Urothelium cell line (cell line): ENCODE results near the gene ARHGEF7.

ENCODE experiments used
- DNase-seq: peaks from one replicate; pipeline ENCODE4 v3.0.0; 2011; ENCODE audit warnings: low spot score, mixed read lengths
- FAIRE-seq: peaks from 2 replicates; lab custom pipeline; 2011; peaks lifted over from hg19 to GRCh38; lab: Jason Lieb, UNC

Gene ARHGEF7

DNA sequence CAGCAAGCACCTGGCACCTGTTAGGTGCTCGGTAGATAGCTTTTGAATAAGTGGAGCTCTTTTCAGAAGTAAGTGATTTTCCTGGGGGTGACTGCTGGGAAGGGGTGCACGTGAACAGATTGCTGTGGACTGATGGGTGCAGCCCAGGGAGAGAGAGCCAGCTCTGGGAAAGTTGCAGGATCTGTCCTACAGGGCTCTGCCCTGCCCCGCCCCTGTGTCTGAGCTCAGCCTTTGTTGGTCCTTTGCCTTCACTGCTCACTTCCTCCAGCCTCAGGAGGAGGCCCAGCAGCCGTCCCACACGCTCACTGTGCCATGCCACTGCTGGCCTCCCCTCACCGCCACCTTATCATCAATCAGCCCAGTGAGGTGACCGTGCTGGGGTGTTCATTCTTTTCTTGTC is 171.6 kb downstream of the ARHGEF7 start:
- DNase-seq (no peak), FAIRE-seq (no peak)

DNA sequence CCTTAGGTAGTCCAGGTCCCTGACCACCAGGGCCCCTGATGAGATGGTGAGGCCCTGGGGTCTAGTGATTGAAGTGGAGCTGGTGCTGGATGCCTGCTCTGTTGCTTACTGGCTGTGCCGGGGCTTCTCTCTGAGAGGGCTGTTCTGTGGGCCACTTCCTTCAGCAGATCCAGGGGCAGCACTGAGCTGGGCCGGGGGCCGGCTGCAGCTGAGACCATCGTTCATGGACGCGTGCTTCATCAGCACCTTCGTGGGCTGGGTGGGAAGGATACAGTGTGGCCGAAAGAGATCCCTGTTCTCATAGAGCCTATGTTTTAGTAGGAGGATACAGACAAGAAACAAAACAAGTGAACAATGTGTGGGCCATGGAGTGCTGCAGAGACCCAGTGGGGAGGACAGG is 172.1 kb downstream of the ARHGEF7 start:
- DNase-seq: no peak
- no peak for FAIRE-seq

DNA sequence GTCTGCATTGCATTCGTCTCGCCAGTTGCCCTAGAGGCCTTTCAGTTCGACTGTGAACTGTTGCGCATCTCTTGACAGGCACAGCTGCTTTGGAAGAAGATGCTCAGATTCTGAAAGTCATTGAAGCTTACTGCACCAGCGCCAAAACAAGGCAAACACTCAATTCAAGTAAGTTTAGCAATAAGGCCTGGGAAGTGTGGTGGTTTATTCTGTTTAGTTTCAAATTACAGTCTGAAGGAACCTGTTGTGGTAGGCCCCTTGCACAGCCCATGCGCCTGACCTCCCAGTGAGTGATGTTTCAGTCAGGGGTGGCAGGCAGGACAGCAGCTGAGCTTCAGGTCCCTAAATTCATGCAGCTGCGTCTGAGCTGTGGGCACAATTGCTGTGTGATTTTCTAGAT is 173.2 kb downstream of the ARHGEF7 start:
- FAIRE-seq: no peak
- DNase-seq: no peak

DNA sequence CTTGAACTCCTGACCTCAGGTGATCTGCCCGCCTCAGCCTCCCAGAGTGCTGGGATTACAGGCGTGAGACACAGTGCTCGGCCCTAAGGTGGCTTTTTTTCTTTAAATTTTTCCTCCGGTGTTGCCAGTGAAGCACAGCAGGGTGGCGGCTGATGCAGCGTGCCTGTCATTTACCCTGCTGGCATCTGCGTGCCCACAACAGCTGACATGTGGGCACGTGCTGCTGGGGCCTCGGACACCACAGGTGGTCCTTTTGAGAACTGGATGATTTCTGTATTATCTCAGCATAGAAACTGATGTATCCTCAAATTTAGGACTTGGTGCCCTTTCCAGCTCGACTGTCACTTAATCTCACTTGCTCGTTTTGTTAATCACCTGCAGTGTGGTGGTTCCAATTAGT is 174.1 kb downstream of the ARHGEF7 start:
- DNase-seq (no peak), FAIRE-seq (no peak)

DNA sequence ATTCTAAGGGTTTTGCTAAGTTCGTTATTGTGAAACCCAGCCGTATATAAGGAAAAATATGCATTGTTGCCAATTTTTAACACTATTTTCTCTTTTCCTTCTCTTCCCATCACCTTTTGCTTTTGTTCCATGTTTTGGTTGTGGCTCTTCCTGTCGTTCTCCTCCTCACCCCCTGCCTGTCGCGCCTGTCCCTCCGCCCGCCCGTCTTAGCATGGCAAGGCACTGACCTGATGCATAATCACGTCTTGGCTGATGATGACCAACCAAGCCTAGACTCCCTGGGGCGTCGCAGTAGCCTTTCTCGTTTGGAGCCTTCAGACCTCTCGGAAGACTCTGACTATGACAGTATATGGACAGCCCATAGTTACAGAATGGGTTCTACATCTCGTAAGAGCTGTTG is 176.8 kb downstream of the ARHGEF7 start:
- no peak for FAIRE-seq
- no peak for DNase-seq

DNA sequence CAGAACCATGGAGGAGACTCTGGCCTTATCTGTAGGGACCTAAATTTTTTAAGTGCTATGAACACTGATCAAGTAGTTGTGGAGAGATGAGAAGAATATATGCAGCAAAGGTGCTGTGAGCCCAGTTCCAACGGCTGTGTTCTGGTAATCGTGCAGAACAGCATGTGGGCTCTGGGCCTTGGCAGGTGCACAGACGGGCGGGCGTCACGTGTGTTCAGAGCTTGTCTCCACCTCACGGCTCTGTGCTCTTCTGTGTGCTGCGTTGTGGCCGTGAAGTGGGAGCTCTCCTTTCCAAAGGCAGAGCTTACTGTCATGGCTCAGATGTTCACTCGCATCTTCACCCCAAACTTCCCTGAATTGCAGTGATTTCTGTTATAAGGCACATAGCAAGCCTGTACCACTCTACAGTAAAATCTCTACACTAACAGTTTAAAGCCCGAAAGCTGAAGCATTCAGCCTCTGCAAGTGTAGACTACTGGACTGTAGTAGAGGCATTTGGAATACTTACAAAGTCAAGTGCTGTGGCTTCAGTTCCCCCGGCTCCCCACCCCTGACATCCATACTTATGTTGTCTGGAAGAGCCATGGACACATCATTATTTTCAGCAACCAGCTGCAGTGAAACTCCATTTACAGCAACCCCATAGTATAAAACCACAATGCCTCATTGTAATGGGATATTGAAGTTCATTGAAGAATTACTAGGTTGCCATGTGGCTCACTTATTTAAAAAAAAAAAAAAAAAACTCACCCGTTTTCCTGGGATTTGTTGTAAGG is 177.8 kb downstream of the ARHGEF7 start:
- FAIRE-seq: no peak

DNA sequence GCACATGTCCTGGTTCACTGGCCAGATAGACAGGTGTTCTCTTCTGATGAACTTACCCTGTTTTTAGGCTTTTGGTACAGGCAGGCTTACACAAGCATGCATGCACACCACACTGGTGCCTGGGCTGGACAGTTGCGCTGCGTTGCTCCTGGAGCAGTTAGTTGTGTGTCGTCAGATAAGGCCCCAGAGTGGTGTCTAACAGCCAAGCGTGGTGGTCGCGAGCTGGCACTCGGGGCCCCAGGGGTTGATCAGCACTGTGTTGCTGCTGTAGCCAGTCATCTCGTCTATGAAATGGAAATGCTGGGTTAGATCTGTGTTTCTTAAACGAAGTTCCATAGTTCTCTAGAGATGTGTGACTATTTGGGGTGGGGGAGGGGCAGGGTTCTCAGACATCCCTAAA is 180.8 kb downstream of the ARHGEF7 start:
- DNase-seq (no peak), FAIRE-seq (no peak)

More for the DNA sequence above, 177.8 kb downstream of the ARHGEF7 start:
- no peak for DNase-seq

DNA sequence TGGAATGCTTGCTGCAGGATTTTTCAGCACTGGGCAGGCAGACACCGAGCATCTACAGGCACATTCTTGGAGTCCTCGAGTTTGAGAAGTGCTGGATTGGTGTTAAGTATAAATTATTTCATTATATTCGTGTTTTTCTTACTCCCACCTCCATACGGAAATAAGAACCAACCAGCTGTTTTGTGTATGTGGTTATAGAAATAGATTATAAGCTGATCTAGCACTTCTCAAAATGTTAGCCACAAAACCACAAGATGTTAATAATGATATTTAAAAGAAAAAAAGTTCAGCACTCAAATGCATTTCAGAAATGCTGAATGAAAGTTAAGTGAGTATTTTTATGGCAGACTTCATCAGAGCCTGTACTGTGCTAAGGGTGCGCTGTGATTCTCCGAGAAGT is 181.3 kb downstream of the ARHGEF7 start:
- no peak for FAIRE-seq
- no peak for DNase-seq

DNA sequence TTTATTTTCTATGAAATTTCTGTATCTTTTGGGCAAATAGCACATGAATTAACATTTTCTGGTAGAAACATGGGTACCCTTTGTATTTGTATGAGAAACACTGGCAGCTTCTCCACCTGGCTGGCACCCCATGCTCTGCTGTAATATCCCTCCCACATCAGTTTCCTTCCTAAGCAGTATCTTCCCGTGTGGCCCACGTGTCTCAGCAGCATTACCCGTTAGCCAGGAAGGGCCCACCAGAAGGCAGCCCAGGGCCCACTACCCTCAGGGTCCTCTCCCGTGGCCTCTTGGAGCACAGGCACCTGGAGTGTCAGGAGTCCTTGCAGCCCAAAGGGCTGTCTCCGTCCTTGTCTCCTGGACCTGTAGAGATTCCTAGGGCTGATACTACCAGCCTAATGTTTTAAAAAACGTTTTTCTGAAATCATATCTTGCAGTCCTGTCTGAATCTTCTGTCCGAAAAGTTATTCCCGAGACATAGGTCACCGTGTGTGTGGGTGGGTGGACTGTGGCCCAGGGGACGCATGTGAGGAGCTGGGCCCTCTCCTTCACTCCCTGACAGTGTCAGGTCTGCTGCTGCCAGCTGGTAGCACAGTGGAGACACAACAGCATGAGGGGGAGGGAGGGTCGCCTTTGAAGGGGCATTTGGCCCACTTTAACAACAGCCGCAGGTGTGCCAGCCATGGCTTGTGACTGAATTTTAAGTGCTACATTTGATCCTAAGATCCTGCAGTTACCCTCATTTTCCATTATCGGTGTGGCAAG is 183.3 kb downstream of the ARHGEF7 start:
- DNase-seq: no peak
- FAIRE-seq: no peak

DNA sequence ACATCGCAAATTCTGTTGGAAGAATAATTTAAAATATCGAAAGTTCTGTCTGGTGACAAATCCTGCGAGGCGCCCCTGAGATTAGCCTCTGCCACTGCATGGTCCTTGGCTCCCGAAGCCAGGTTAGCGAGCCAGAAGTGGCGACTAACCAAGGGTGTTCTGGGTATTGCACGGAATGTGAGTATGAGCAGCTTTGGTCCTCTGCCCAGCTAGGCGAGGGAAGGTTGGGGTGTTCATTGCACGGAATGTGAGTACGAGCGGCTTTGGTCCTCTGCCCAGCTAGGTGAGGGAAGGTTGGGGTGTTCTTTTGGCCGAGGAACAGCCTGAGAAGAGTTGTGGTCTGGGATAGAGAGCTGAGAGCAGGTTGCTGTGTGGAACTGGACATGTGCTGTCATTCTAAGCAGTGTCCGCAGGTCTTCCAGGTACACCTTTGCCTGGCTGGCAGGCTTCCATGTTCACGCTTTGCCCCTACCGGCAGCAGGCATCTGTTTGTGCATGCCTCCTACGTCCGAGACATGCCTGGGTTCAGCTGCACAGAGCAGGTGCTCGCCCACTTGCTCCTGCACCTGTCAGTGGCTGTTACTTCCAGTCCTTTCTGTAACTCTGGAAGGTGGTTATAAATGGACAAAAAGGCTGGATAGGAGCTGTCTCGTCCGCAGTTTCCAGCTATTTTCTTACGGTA is 187.1 kb downstream of the ARHGEF7 start:
- FAIRE-seq: no peak
- no peak for DNase-seq

DNA sequence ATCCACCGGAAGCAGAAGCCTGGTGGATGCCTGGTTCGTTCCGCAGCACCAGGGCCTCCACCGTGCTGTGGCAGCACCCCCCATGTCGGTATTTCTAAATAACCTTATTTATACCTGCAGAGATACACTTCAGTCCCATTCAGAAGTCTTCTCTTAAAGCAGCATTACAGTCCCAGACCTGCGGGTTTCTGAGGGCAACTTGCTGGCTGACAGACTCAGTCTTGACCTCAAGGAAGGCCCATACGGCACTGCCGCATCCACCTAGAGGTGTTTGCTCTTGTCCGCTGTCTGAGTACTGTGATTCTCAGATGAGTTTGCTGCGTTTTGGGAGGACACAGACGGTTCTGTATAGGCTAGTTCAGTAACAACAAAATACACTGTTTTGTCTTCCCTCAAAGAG is 188.4 kb downstream of the ARHGEF7 start:
- DNase-seq (no peak), FAIRE-seq (no peak)

DNA sequence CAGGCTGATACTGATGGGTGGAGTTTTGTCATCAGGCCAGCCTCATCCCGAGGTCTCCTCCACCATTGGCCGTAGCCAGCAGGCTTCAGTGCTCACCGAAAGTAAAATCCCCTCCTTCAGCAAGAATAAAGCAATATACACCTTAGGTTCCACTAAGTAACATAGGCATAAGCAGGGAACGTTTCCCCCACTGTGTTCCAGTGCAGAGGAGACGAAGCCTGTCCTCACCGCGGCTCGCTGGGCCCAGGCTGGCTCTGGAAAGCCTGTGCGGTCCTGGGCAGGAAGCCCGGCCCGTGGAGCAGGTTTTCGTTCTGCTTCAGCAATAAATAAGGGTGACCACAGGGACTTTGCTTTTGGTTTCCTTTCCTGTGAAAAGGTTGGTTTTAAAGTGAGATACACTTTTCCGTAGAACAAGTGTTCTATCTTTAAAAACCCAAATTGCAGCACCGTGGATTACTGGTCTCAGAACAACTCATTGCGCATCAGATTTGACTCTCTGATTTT is 189.0 kb downstream of the ARHGEF7 start:
- DNase-seq (no peak), FAIRE-seq (no peak)

DNA sequence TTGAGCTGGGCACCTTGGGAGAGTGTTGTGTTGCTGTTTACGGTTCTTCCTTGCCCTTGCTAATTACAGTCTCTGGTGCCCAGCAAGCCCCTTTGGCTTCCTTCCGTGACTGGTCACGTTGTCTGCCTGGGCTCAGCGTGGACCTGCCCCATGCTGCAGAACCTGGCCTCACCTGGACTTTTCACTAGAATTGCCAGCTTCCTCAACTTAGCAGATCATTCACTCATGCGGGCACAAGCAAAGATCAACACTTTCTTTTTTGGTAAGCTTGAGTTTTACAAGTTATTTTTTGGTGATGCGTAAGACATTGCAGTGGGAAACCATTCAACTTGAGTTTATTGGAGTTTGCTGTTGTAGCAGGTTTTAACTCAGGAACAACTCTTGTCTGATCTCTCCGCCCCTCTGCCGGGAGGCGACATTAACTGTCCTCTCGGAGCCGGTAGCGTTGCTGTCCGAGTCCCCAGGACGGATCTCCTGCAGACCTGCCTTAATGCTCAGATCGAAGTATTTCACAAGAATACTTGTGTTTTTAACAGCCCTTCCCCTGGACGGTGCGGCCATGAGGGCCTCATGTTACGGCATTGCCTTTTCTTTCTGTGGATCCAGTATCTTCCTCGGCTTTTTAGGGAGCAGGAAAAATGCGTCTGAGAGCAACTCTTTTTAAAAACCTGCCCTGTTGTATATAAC is 189.6 kb downstream of the ARHGEF7 start:
- no peak for DNase-seq
- FAIRE-seq: no peak

DNA sequence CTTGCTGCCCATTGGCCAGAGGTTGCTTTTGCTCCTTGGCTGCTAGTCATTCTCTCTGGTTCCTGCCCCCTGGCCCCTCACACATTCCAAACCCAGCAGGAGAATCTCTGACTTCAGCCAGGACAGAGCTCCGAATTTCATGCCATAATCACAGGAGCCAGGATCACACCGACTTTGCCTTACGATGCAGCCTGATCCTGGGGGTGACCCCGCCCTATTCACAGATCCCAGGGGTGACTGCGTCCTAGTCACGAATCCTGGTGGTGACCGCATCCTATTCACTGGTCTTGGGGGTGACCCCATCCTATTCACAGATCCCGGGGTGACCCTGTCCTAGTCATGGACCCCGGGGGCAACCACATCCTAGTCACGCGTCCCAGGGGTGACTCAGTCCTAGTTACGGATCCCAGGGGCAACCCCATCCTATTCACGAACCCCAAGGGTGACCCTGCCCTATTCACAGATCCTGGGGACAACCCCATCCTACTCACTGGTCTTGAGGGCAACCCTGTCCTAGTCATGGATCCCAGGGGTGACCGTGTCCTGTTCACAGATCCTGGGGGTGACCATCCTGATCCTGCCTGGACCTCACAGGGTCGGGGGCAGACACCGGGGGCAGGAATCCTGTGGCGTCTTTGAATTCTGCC is 198.0 kb downstream of the ARHGEF7 start:
- FAIRE-seq (no peak), DNase-seq (no peak)

DNA sequence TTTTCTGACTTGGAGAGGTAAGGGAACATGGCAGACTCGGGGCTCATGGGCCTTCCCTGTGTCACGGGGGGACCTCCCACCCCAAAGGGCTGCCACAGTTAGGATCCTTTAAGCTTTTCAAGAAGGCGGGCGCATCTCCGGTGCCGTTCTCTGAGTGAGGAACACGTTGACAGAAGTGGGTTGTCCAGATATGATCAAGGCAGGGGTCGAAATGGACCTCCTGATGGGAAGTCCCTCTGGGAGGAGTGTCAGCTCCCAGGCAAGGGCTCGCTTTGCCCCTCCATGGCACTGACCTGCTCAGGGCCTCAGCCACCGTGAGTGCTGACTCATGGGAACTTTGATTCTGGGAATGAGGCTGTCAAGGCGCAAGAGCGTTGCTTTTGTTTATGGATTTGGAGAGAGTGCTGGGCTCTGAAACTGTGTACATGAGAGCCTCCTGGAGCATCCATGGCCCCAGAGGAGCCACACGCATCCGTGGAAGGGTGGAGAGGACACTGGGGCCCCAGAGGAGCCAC is 198.9 kb downstream of the ARHGEF7 start:
- DNase-seq (no peak), FAIRE-seq (no peak)

DNA sequence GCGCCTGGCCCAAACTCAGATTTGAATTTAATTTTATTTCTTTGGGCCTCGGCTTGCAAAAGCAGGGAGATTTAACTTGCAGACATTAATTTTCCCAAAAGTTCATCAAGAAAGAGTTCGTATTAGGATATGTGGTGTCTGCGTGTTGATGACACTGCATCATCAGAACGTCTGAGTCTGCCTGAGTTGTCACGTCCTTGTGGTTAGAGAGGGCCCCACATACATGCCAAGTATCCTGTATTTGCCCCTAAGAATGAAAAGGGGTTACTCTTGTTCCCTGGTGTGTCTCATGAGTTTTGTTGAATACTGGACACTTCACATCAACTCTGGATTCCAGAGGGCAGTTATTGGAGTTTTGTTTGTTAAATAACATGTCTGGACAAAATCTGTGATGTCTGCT is 199.7 kb downstream of the ARHGEF7 start:
- no peak for FAIRE-seq

DNA sequence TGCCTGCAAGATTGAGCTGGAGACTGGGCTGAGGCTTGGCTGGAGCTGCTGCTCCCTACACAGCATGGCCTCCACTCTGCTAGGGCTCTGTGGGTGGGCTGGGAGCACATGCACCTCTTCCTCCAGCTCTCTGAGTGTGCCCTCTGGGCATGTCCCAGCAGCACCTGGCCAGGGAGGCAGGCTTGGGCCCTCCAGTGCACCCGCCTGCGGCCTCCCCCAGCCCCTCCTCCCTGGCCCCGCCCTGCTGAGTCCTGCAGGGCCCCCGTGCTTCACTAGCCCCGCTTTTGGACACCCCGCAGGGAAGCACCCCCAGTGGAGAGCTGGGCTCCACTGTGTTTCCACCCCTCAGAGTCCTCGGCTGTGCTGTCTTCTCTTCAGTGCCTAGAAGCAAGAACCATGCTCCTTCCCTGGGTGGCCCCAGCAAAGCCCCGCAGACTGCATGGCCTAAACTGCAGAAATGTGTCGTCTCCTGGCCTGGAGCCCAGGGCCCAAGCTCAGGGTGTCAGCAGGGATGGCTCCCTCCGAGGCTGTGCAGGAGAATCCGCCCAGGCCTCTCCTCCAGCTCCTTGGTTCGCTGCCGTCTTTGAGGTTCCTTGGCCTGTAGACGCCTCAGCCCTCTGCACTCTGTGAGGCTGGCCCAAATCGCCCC is 200.4 kb downstream of the ARHGEF7 start:
- DNase-seq: no peak
- no peak for FAIRE-seq

More for the DNA sequence above, 199.7 kb downstream of the ARHGEF7 start:
- DNase-seq: no peak

DNA sequence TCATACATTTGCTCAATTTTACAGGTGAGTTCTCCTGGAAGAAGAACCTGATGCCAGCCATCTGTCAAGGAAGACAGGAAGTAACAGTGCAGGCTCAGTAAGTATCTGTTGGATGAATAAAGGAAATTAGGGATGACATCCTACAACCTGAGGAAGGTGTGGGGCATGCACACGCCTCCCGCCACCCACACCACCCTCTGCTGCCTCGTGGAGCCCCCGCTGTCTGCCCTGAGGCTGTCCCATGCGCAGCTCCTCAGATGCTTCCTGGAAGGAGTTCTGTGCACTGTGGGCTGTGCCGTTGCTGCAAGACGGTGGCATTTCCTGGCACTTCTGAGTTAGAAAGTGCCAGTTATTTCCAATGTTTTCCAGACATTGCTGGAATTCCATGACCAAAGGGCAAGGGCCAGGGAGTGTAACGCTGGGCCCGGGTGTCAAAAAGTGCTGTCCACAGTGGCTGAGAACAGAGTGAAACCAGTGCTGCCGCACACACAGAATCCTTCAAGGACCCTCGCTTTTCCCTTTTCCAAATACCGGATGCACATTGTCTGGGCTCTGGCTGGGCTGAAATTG is 201.1 kb downstream of the ARHGEF7 start:
- FAIRE-seq: no peak
- DNase-seq: no peak

DNA sequence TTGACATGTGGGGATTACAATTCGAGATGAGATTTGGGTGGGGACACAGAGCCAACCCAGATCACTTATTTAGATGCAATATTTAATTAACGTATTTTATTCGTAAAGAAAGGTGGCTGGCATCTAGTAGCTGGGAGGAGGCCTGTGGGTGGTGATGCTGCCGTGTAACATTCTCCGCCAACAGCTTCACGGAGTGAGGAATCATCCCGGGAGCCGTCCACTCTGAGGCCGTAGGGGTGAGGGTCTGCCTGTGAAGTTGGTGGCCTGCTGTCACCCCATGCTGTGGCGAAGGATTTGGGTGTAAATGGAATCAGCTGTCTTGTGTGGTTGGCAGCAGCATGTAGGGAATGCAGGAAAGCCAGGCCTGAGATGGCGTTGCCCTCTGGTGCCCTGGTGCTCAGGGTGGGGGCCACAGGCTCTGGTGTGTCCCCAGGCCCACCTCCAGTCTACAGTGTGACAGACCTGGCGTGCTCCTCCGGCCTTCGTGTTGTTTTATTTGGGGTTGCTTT is 202.0 kb downstream of the ARHGEF7 start:
- FAIRE-seq: no peak
- no peak for DNase-seq
